Nephron (organoid): ENCODE measurements around the gene PAPPA.

Experiments
- H3K27ac Mint-ChIP-seq, 3 experiments: 2 replicates each; pipeline ENCODE4 v1.8.0; 2020; ENCODE audit warnings: mixed read lengths in 3 of 3, mild to moderate bottlenecking in 2 of 3, moderate library complexity in 1 of 3
- H3K27me3 Mint-ChIP-seq: 2 replicates; pipeline ENCODE4 v1.8.0; 2021; ENCODE audit warnings: low read depth, mild to moderate bottlenecking, moderate library complexity, mixed read lengths
- H3K36me3 Mint-ChIP-seq: 2 replicates; pipeline ENCODE4 v1.8.0; 2020; ENCODE audit warnings: low read depth, mixed read lengths
- H3K4me1 Mint-ChIP-seq: 2 replicates; pipeline ENCODE4 v1.8.0; 2020; ENCODE audit warnings: mixed read lengths
- H3K4me3 Mint-ChIP-seq, 3 experiments: 2 replicates each; pipeline ENCODE4 v1.8.0; 2020; ENCODE audit warnings: mild to moderate bottlenecking in 3 of 3, mixed read lengths in 3 of 3, moderate library complexity in 2 of 3
- H3K9me3 Mint-ChIP-seq: 2 replicates; pipeline ENCODE4 v1.8.0; 2020; ENCODE audit warnings: mixed read lengths
- TF ChIP-seq, protein P1 (sequence below), 3 experiments: fragments of 200-600 bp; sonication (generic); IDR thresholded peaks; one replicate each; pipeline ENCODE4 v1.5.0; 2021; ENCODE audit warnings: antibody characterized with exemption in 3 of 3; ENCODE audit not compliant: unreplicated experiment in 3 of 3

Gene PAPPA, protein sequence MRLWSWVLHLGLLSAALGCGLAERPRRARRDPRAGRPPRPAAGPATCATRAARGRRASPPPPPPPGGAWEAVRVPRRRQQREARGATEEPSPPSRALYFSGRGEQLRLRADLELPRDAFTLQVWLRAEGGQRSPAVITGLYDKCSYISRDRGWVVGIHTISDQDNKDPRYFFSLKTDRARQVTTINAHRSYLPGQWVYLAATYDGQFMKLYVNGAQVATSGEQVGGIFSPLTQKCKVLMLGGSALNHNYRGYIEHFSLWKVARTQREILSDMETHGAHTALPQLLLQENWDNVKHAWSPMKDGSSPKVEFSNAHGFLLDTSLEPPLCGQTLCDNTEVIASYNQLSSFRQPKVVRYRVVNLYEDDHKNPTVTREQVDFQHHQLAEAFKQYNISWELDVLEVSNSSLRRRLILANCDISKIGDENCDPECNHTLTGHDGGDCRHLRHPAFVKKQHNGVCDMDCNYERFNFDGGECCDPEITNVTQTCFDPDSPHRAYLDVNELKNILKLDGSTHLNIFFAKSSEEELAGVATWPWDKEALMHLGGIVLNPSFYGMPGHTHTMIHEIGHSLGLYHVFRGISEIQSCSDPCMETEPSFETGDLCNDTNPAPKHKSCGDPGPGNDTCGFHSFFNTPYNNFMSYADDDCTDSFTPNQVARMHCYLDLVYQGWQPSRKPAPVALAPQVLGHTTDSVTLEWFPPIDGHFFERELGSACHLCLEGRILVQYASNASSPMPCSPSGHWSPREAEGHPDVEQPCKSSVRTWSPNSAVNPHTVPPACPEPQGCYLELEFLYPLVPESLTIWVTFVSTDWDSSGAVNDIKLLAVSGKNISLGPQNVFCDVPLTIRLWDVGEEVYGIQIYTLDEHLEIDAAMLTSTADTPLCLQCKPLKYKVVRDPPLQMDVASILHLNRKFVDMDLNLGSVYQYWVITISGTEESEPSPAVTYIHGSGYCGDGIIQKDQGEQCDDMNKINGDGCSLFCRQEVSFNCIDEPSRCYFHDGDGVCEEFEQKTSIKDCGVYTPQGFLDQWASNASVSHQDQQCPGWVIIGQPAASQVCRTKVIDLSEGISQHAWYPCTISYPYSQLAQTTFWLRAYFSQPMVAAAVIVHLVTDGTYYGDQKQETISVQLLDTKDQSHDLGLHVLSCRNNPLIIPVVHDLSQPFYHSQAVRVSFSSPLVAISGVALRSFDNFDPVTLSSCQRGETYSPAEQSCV (N-terminal part only)

DNA sequence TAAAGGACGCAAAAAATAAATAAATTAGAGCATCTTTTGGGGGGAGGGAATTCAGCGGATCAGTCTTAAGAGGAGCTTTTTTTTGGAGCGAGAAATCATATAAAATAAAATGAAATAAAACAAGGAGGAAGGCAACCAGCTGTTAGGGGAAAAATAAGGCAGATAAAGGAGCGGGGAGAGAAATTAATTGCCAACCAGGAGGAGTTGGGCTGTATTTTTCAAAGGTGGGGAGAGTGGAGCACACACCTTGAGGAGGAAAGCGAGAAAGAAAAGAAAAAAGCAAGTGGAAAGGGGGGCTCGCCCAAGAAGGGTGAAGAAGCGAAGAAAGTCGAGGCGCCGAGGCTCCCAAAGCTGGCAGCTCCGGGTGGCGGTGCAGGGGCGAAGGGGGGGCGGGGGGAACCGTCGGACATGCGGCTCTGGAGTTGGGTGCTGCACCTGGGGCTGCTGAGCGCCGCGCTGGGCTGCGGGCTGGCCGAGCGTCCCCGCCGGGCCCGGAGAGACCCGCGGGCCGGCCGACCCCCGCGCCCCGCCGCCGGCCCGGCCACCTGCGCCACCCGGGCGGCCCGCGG is at the start of gene PAPPA:
Gene PAPPA, plus strand, starts transcription at position 27 of the 569 bp plus-strand sequence. Its CDS starts 382 bp downstream, at position 409.
- TF ChIP-seq, protein P1, sequence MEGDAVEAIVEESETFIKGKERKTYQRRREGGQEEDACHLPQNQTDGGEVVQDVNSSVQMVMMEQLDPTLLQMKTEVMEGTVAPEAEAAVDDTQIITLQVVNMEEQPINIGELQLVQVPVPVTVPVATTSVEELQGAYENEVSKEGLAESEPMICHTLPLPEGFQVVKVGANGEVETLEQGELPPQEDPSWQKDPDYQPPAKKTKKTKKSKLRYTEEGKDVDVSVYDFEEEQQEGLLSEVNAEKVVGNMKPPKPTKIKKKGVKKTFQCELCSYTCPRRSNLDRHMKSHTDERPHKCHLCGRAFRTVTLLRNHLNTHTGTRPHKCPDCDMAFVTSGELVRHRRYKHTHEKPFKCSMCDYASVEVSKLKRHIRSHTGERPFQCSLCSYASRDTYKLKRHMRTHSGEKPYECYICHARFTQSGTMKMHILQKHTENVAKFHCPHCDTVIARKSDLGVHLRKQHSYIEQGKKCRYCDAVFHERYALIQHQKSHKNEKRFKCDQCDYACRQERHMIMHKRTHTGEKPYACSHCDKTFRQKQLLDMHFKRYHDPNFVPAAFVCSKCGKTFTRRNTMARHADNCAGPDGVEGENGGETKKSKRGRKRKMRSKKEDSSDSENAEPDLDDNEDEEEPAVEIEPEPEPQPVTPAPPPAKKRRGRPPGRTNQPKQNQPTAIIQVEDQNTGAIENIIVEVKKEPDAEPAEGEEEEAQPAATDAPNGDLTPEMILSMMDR (IDR thresholded peaks at IDR 0.05; ENCODE audit: unreplicated experiment in 3 of 3), result no peak
- peaks cover 71% of the 10 kb centered on the region for H3K27me3 Mint-ChIP-seq
- H3K9me3 Mint-ChIP-seq, result no peaks in the 10 kb centered on the region
- peaks cover 47% of the 10 kb centered on the region for H3K4me1 Mint-ChIP-seq
- H3K4me3 Mint-ChIP-seq, result peak within 1 kb of the TSS; percentile 88 to 90 (median 89)
- peak within 1 kb of the TSS; percentile 24 to 91 (median 83) for H3K27ac Mint-ChIP-seq
- no peaks in the 10 kb centered on the region for H3K36me3 Mint-ChIP-seq

DNA sequence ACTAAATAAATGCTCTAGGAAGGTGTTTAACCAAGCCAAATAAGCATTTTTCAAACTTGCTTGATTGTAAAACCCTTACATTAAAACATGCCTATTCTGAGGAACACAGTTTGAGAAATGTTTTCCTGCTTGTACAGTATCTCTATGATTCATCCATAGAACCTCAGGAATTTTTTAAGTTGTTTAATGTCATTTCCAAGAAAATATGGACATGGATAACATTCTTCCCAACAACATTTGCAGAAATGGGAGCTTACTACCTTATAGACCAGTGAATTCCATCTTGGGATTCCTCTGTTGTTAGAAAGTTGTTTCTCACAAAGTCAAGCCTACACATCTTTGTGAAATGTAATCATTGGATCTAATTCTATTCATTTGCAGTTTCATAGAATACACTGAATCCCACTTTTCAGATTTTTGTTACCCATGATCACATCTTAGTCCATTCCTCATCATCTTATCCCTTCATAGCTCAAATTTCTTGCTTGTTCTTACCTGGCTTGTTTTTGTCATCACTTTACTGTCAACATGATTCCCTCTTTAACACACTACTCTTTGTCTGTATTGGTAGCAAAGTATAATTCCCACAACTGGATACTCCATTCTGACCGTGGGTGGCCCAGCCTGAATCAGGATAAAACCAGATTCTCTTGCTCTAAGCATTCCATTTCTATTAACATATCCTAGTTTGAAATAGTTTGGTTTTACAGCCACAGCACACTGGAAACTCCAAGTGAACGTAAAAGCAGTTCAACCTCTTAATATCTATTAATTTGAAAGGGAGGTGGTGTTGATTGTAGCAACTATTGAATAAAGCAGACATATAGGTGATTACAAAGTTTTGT is 49.4 kb upstream of the PAPPA start:
- TF ChIP-seq, protein P1 (IDR thresholded peaks at IDR 0.05; ENCODE audit: unreplicated experiment in 3 of 3), result no peak
- H3K9me3 Mint-ChIP-seq, result peaks cover 2% of the 10 kb centered on the region
- no peaks in the 10 kb centered on the region for H3K36me3 Mint-ChIP-seq
- H3K27ac Mint-ChIP-seq, result peak overlapping the region in 1 of 3 experiments; percentile 8
- no peak overlapping the region for H3K4me3 Mint-ChIP-seq
- H3K4me1 Mint-ChIP-seq, result no peaks in the 10 kb centered on the region
- peaks cover 4% of the 10 kb centered on the region for H3K27me3 Mint-ChIP-seq

DNA sequence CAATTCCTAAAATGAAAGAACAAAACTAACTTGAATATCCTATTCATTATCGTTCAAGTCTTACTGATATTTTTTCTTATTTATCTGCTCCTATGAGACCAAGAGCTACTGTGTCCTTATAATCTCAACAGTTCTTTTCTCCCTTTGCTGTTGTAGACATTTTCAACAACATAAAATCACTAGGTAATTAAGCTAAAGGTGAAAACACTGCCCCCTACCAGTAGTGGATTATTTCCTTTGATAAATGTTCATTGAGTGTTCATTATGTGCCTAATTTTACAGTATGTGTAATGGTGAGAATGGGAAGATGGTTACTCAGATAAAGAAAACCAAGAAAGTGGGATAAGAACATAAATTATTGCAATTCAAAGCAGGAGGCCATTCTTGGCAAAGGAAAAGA is 41.4 kb upstream of the PAPPA start:
- no peak overlapping the region for H3K27ac Mint-ChIP-seq
- H3K4me1 Mint-ChIP-seq, result peaks cover 11% of the 10 kb centered on the region
- no peaks in the 10 kb centered on the region for H3K36me3 Mint-ChIP-seq
- H3K9me3 Mint-ChIP-seq, result no peaks in the 10 kb centered on the region
- no peaks in the 10 kb centered on the region for H3K27me3 Mint-ChIP-seq
- TF ChIP-seq, protein P1 (IDR thresholded peaks at IDR 0.05; ENCODE audit: unreplicated experiment in 3 of 3), result peak in 1 of 3 experiments; percentile 7
- no peak overlapping the region for H3K4me3 Mint-ChIP-seq

DNA sequence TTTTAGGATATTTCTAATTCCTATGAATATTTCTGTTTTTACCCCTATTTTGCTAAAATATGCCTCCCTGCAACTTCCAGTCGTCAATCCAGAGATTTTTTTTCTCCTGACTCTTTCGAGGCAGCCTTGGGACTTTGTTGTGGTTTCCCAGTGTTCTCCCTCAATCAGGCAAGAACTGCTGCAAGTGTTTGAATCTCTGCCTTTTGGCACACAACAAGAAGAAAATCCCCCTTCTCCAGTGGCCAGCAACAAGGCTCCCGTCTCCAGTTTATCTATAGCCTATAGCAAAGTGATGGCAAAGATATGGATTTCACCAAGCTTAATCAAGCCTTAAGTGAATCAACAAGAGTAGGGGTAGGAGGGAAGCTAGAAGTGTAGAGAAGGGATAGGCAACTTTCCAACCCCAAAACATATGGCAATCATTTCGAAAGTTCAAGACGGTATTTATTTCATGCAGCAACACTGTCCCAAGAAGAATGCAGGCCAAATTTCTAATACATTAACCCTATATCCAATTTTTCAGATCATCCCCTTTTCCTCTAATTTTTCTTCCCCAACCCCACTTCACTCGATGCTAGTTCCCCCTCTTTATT is 37.7 kb upstream of the PAPPA start:
- Mint-ChIP-seq H3K27me3 (peaks cover 4% of the 10 kb centered on the region), H3K36me3 (peaks cover 6% of the 10 kb centered on the region), H3K4me3 (no peak overlapping the region), H3K4me1 (peaks cover 11% of the 10 kb centered on the region), H3K9me3 (peaks cover 12% of the 10 kb centered on the region), H3K27ac (no peak overlapping the region)
- TF ChIP-seq, protein P1 (IDR thresholded peaks at IDR 0.05; ENCODE audit: unreplicated experiment in 3 of 3), result no peak
